ENCODE measurements around the gene CHPF. TPM values are rescaled to one million over a fixed set of nuclear protein-coding genes. Genes with fewer than 3 reads are reported as not detected.

The CHPF gene
- total and polyA plus RNA-seq, 4 experiments from 2014 or later: 7.5 to 8.5 (median 7.9) TPM

DNA sequence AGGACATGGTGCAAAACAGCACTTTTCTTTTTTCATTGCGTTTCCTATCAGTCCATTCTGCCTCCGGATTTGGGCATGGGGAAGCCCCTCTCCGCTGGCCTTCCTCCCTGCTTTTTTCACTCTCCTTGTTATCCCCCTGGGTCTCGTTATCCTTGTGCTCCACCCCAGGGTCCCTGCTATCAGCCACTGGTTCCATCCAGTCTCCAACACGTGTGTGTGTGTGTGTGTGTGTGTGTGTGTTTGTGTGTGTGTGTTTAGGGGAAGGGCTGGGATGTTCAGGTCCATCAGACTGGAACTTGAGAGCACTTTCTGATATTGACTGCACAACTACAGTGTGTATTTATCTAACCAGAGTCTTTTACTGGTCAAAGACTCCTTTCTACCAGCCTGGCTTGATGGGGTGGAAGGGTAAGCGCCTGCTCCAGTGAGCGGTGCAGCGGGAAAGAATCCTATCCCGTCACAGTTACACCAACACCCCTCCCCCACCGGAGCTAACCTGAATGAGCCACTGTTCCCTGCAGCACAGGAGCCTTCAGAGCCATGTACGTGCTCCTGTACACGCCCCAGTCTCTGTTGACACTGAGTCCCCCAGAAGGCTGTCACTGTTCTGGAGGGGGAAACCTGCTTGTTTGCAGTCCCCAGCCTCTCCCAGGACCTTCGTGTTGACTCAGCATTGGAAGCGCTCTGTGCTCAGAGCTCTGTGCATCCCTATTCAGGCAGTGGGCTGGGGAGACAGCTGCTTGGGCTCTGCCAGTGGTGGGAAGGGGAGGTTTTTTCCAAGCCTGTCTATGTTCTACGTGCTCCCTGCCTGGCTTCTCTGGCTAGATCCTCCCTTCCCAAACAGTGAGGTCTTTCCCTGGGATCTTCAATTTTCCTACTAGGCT, 33.1 kb upstream of the CHPF start:
- Mint-ChIP-seq H3K9me3 (no peaks in the 10 kb centered on the region), H3K4me1 (peaks cover 0 to 2% (median 0%) of the 10 kb centered on the region in 4 donors), H3K36me3 (no peaks in the 10 kb centered on the region), H3K4me3 (no peak overlapping the region), H3K27ac (no peak overlapping the region), H3K27me3 (peaks cover 21 to 32% of the 10 kb centered on the region in 2 donors)
- intact Hi-C loops (cut with micrococcal nuclease): no loop called here
- ChIA-PET CTCF (ENCODE audit: partially characterized antibody) (interaction anchor here (1.5 kb wide), 1 partner anchor 16 kb away, joined by 4 read pairs; no protein-coding TSS in a partner anchor), POLR2A (ENCODE audit: partially characterized antibody) (no interaction called here)
- H3K36me3 ChIP-seq (ENCODE audit: insufficient read depth, low read length): no peaks in the 10 kb centered on the region
- no peak for DNase-seq
- H3K4me3 ChIP-seq (ENCODE audit: low read length in 2 of 2): no peak overlapping the region
- no peaks in the 10 kb centered on the region for H3K9me3 ChIP-seq (ENCODE audit: control insufficient read depth in 1 of 2, low read length in 2 of 2)
- peaks cover 11% of the 10 kb centered on the region for H3K27me3 ChIP-seq (ENCODE audit: insufficient read depth, low read length)
- no peak overlapping the region for H3K27ac ChIP-seq (ENCODE audit: low read depth, low read length)
- H3K4me1 ChIP-seq (ENCODE audit: insufficient read depth, low read length): no peaks in the 10 kb centered on the region

DNA sequence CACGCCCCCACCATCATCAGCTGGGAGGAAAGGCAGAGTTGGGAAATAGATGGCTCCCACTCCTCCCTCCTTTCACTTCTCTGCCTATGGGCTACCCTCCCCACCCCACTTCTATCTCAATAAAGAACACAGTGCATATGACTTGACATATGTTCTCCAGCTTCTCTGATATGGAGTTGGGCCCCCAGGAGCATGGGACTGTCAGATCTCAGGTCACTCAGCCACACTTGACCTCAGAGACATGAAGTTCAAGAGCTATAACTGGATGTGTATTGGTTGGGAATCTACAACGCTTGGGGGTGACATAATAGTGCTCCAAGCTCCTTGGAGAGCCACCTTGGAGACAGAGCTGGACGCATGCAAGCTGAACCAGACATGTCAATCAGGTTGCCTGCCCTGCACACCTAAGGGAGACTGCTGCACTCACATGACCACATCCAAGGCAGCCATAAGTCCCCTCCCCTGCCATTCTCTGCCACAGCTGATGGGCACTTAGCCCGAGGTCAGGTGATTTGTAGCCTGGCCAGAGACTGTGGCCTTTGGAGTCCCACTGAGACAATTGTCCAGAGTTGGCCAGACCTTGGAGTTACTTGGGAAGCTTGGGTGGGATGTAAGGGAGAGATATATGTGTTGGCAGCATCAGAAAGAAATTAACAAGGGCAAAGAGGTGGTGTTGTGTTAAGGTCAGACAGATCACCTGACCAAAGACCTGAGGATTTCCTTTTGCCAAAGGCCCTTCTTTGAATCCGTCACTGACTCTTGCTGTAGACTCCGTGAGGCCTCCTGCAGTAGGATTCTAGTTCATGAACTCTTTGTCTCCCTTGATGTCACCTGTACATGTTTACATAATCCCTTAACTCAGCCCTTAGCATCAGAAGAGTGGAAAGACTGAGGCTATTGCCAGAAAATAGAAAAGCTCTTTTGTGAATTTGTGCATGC, 32.2 kb upstream of the CHPF start:
- intact Hi-C loops (cut with micrococcal nuclease): no loop called here
- no peak for DNase-seq

DNA sequence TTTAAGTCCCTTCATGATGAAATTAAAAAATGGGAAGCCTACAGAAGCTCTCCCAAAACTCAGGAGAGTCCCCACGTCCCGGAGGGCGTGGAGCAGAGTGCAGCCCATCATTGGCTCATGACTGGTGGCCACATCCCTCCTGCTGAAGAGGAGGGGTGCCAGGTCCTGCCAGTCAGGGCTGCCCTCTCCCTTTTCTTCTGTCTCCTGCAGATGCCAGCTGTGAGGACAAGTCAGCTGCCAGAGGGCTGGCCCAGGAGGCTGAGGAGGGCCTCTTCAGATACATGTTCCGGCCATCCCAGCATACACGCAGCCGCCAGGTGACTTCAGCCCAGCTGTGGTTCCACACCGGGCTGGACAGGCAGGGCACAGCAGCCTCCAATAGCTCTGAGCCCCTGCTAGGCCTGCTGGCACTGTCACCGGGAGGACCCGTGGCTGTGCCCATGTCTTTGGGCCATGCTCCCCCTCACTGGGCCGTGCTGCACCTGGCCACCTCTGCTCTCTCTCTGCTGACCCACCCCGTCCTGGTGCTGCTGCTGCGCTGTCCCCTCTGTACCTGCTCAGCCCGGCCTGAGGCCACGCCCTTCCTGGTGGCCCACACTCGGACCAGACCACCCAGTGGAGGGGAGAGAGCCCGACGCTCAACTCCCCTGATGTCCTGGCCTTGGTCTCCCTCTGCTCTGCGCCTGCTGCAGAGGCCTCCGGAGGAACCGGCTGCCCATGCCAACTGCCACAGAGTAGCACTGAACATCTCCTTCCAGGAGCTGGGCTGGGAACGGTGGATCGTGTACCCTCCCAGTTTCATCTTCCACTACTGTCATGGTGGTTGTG, 31.1 kb upstream of the CHPF start:
- H3K4me1 ChIP-seq (ENCODE audit: insufficient read depth, low read length): peaks cover 3% of the 10 kb centered on the region
- Mint-ChIP-seq H3K36me3 (no peaks in the 10 kb centered on the region), H3K27me3 (peaks cover 23 to 35% of the 10 kb centered on the region in 2 donors), H3K27ac (no peak overlapping the region), H3K4me3 (peak overlapping the region in 1 of 8 donors; percentile 42), H3K4me1 (peaks cover 0 to 3% (median 0%) of the 10 kb centered on the region in 4 donors), H3K9me3 (no peaks in the 10 kb centered on the region)
- no peak overlapping the region for H3K27ac ChIP-seq (ENCODE audit: low read depth, low read length)
- intact Hi-C loops (cut with micrococcal nuclease): no loop called here
- POLR2A ChIA-PET (ENCODE audit: partially characterized antibody): no interaction called here
- H3K9me3 ChIP-seq (ENCODE audit: control insufficient read depth in 1 of 2, low read length in 2 of 2): no peaks in the 10 kb centered on the region
- H3K4me3 ChIP-seq (ENCODE audit: low read length in 2 of 2): no peak overlapping the region
- no peaks in the 10 kb centered on the region for H3K36me3 ChIP-seq (ENCODE audit: insufficient read depth, low read length)
- DNase-seq: no peak
- CTCF ChIA-PET (ENCODE audit: partially characterized antibody): interaction anchor here (3.9 kb wide), 1 partner anchor 14 kb away, joined by 19 read pairs; no protein-coding TSS in a partner anchor
- peaks cover 15% of the 10 kb centered on the region for H3K27me3 ChIP-seq (ENCODE audit: insufficient read depth, low read length)

More for the DNA sequence above, 32.2 kb upstream of the CHPF start:
- Mint-ChIP-seq H3K36me3 (no peaks in the 10 kb centered on the region), H3K4me1 (peaks cover 0 to 3% (median 0%) of the 10 kb centered on the region in 4 donors), H3K27me3 (peaks cover 22 to 33% of the 10 kb centered on the region in 2 donors), H3K4me3 (no peak overlapping the region), H3K9me3 (no peaks in the 10 kb centered on the region), H3K27ac (peak overlapping the region in 2 of 7 donors; percentile 3 to 49)
- Histone ChIP-seq H3K4me3 (ENCODE audit: low read length in 2 of 2) (no peak overlapping the region), H3K27ac (ENCODE audit: low read depth, low read length) (no peak overlapping the region), H3K36me3 (ENCODE audit: insufficient read depth, low read length) (no peaks in the 10 kb centered on the region), H3K27me3 (ENCODE audit: insufficient read depth, low read length) (peaks cover 15% of the 10 kb centered on the region), H3K9me3 (ENCODE audit: control insufficient read depth in 1 of 2, low read length in 2 of 2) (no peaks in the 10 kb centered on the region), H3K4me1 (ENCODE audit: insufficient read depth, low read length) (no peaks in the 10 kb centered on the region)
- CTCF ChIA-PET (ENCODE audit: partially characterized antibody): interaction anchor here (0.6 to 1.5 kb wide), 2 partner anchors 15 to 24 kb away, joined by 3 to 4 read pairs; no protein-coding TSS in a partner anchor
- POLR2A ChIA-PET (ENCODE audit: partially characterized antibody): no interaction called here

DNA sequence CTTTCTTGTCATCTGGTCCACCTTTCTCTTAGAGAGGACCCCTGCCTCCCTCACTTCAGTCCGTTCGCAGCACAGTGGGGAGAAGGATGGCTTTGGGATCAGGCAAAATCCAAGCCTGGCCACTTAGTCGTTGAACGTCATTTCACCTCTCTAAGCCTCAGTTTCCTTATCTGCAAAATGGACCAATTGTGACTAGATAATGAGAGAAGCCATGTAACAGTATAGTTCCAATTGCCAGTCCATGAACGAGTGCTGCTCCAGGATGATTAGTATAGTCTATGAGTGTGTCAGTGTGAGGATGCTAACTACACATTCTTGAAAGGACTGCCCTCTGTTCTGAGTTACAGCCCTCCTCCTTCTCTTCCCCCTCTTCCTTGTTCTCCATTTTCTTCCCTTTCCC, 29.6 kb upstream of the CHPF start:
- no peak for DNase-seq
- H3K4me3 Mint-ChIP-seq: peak overlapping the region in 1 of 8 donors; percentile 31
- CTCF ChIA-PET (ENCODE audit: partially characterized antibody): interaction anchor here (3.9 kb wide), 1 partner anchor 13 kb away, joined by 19 read pairs; no protein-coding TSS in a partner anchor
- intact Hi-C loops (cut with micrococcal nuclease): no loop called here
- no peak overlapping the region for H3K27ac ChIP-seq (ENCODE audit: low read depth, low read length)
- no peak overlapping the region for H3K4me3 ChIP-seq (ENCODE audit: low read length in 2 of 2)
- H3K27me3 Mint-ChIP-seq: peaks cover 30 to 46% of the 10 kb centered on the region in 2 donors
- H3K4me1 Mint-ChIP-seq: peaks cover 0 to 3% (median 0%) of the 10 kb centered on the region in 4 donors
- POLR2A ChIA-PET (ENCODE audit: partially characterized antibody): no interaction called here
- H3K36me3 ChIP-seq (ENCODE audit: insufficient read depth, low read length): no peaks in the 10 kb centered on the region
- H3K36me3 Mint-ChIP-seq: no peaks in the 10 kb centered on the region
- peaks cover 15% of the 10 kb centered on the region for H3K27me3 ChIP-seq (ENCODE audit: insufficient read depth, low read length)
- no peak overlapping the region for H3K27ac Mint-ChIP-seq
- peaks cover 3% of the 10 kb centered on the region for H3K4me1 ChIP-seq (ENCODE audit: insufficient read depth, low read length)
- no peaks in the 10 kb centered on the region for H3K9me3 Mint-ChIP-seq
- no peaks in the 10 kb centered on the region for H3K9me3 ChIP-seq (ENCODE audit: control insufficient read depth in 1 of 2, low read length in 2 of 2)

DNA sequence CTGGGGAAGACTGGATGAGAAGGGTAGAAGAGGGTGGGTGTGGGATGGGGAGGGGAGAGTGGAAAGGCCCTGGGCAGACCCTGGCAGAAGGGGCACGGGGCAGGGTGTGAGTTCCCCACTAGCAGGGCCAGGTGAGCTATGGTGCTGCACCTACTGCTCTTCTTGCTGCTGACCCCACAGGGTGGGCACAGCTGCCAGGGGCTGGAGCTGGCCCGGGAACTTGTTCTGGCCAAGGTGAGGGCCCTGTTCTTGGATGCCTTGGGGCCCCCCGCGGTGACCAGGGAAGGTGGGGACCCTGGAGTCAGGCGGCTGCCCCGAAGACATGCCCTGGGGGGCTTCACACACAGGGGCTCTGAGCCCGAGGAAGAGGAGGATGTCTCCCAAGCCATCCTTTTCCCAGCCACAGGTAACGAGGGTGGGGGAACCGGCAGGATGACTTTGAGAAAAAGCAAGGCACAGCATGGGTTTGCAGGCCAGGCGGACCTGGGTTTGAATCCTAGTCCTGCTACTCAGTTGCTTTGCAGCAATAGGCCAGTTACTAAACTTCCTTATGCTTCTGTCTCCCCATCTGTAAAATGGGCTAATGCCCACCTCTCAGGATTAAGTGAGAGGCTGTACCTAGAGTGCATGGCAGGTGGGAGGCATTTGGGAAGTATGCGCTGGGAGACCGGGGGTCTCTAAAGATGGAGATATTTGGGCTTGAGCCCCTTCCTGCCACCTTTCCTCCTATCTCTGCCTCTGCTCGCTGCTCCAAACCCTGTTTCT, 28.8 kb upstream of the CHPF start, which contains the start of gene INHA:
INHA (plus strand) TSS at position 74 of the 765 bp plus-strand sequence; CDS start at position 139, 65 bp downstream.
- peaks cover 29 to 45% of the 10 kb centered on the region in 2 donors for H3K27me3 Mint-ChIP-seq
- peak within 1 kb of the TSS in 6 of 8 donors; percentile 4 to 68 (median 24) for H3K4me3 Mint-ChIP-seq
- no peak within 1 kb of the TSS for H3K27ac Mint-ChIP-seq
- H3K4me1 Mint-ChIP-seq: peaks cover 0 to 3% (median 0%) of the 10 kb centered on the region in 4 donors
- Histone ChIP-seq H3K36me3 (ENCODE audit: insufficient read depth, low read length) (no peaks in the 10 kb centered on the region), H3K4me3 (ENCODE audit: low read length in 2 of 2) (no peak within 1 kb of the TSS), H3K9me3 (ENCODE audit: control insufficient read depth in 1 of 2, low read length in 2 of 2) (no peaks in the 10 kb centered on the region), H3K4me1 (ENCODE audit: insufficient read depth, low read length) (peaks cover 3% of the 10 kb centered on the region), H3K27ac (ENCODE audit: low read depth, low read length) (no peak within 1 kb of the TSS), H3K27me3 (ENCODE audit: insufficient read depth, low read length) (peaks cover 15% of the 10 kb centered on the region)
- no peaks in the 10 kb centered on the region for H3K36me3 Mint-ChIP-seq
- intact Hi-C loops (cut with micrococcal nuclease): no loop called here
- H3K9me3 Mint-ChIP-seq: no peaks in the 10 kb centered on the region
- POLR2A ChIA-PET (ENCODE audit: partially characterized antibody): no interaction called here
- CTCF ChIA-PET (ENCODE audit: partially characterized antibody): interaction anchor here (3.9 kb wide), 1 partner anchor 12 kb away, joined by 19 read pairs; no protein-coding TSS in a partner anchor
- DNase-seq: no peak

Measured in CD4-positive, alpha-beta memory T cell (primary cell).